RCC 7860 (cell line): ENCODE results near the gene KCNH3.

Experiments used
- DNase-seq: peaks from one replicate; pipeline ENCODE4 v3.0.0-alpha.2; 2015; ENCODE audit warnings: low spot score
- FAIRE-seq: peaks from 2 replicates; lab custom pipeline; 2012; peaks lifted over from hg19 to GRCh38; lab: Jason Lieb, UNC

Gene KCNH3

DNA sequence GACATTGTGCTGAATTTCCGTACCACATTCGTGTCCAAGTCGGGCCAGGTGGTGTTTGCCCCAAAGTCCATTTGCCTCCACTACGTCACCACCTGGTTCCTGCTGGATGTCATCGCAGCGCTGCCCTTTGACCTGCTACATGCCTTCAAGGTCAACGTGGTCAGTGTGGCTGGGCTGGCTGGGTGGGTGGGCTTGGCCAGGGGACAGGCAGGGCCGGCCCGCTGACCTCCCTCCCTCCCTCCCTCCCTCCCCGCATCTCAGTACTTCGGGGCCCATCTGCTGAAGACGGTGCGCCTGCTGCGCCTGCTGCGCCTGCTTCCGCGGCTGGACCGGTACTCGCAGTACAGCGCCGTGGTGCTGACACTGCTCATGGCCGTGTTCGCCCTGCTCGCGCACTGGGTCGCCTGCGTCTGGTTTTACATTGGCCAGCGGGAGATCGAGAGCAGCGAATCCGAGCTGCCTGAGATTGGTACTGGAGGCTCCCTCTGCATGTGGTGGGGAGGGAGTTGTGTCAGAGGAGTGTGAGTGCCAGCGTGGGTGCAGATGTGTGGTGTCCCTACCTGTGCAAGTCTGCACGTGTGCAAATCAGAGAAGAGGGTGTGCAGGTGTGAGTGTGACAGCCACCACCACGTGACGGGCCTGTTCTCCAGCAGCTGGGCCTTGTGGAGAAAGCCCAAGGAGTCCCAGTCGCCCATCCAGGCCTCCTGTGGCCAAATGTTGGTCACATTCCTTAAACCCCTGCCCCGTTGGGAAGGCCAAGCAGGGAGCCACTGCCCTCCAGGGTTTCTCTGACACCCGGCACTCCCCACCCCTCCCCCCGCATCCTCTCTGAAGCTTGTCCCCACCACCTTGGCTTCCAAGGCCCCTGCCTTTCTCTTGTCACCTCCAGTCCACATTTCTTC, 5.3 kb downstream of the KCNH3 start:
- FAIRE-seq (no peak), DNase-seq (no peak)

DNA sequence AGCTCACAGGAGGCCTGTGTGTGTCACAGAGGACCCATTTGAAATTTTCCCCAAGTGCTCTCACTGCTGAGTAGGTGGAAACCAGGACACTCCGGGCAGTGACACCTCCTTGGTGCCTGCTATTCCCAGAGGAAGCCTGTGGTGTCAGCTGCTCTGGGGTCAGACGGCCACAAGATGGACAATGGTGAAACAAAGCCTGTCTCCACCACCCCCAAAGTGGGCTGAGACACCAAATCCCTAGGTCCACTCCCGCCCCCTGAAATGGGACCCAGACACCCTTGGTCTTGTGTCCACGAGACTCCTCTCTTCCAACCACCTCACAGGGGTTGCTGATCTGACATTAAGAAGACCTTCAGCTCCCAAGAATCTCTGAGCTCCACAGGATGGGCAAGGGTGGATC, 7.0 kb downstream of the KCNH3 start:
- no peak for DNase-seq
- no peak for FAIRE-seq

DNA sequence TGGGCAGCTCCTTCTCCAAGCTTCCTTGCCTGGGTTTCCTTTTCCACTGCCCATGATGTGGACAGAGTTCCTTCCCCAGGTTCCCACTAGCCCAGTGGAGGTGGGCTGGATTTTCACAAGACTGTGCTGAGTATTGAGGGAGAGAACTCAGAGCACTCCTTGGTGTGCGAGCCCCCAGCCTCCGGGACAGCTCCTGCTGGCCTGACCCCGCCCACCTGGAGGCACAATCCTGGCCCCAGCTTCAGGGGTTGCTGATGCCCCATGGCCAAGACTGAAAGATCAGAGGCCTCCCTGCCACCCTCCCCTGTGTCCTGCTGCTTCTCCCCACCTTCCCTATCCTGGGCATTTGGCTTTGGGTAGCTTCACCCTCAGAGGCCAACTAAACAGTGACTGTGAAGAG, 7.7 kb downstream of the KCNH3 start:
- no peak for DNase-seq
- FAIRE-seq, result no peak

DNA sequence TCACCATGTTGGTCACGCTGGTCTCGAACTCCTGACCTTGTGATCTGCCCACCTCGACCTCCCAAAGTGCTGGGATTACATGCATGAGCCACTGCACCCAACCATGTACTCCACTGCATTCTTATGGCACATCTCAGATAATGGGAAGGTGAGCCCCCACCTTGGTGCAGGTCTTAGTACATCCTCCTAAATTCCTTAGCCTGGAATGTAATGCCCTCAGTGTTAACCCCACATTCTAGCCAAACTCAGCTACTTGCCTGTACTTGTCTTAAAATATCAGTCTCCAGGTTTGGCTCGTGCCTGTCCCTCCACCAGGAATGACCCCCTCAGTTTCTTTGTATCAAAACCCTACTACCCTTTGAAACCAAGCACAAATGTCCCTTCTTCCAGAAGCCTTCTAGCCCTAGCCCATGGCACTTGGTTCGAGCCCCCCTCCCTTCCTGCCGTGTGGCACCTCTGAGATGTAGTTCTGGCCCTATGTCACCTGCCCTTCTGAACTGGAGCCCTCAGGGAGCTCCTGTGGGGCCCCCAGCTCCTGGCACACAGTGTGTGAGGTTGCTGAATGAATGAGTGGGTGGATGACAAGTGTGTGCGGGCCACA, 8.4 kb downstream of the KCNH3 start:
- FAIRE-seq, result no peak
- DNase-seq, result no peak

DNA sequence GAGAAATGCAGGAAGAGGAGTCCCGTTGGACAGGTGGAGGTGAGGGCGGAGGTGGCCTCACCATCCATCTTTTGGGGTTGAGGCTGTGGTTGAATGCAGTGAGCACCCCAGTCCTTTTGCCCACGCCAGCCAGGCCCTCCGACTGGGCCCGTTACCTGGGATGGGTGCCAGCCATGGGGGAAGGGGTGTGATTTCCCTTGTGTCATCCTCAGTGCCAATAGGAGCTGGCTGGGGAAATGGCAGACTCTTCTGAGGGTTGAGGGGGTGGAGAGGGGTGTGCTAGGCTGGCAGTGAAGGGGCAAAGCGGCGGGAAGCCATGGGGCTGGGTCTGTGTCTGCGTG, 9.6 kb downstream of the KCNH3 start:
- FAIRE-seq (no peak), DNase-seq (no peak)

DNA sequence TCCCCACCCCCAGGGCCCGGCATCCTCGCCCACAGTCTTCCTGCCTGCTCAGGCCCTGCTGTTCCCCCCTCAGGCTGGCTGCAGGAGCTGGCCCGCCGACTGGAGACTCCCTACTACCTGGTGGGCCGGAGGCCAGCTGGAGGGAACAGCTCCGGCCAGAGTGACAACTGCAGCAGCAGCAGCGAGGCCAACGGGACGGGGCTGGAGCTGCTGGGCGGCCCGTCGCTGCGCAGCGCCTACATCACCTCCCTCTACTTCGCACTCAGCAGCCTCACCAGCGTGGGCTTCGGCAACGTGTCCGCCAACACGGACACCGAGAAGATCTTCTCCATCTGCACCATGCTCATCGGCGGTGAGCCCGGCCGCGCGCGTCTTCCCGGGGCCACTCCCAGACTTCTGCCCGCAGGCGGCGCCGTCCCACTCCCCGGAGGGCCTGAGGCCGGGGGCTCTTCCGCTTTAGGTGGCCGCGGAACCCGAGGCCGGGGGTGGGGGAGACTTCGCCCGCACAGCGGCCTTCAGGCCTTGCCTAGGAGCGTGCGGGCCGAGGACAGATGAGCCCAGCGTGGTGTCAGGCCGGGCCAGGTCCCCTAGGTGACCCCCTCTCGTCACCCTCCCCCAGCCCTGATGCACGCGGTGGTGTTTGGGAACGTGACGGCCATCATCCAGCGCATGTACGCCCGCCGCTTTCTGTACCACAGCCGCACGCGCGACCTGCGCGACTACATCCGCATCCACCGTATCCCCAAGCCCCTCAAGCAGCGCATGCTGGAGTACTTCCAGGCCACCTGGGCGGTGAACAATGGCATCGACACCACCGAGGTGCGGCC, 10.2 kb downstream of the KCNH3 start:
- FAIRE-seq (no peak), DNase-seq (no peak)

DNA sequence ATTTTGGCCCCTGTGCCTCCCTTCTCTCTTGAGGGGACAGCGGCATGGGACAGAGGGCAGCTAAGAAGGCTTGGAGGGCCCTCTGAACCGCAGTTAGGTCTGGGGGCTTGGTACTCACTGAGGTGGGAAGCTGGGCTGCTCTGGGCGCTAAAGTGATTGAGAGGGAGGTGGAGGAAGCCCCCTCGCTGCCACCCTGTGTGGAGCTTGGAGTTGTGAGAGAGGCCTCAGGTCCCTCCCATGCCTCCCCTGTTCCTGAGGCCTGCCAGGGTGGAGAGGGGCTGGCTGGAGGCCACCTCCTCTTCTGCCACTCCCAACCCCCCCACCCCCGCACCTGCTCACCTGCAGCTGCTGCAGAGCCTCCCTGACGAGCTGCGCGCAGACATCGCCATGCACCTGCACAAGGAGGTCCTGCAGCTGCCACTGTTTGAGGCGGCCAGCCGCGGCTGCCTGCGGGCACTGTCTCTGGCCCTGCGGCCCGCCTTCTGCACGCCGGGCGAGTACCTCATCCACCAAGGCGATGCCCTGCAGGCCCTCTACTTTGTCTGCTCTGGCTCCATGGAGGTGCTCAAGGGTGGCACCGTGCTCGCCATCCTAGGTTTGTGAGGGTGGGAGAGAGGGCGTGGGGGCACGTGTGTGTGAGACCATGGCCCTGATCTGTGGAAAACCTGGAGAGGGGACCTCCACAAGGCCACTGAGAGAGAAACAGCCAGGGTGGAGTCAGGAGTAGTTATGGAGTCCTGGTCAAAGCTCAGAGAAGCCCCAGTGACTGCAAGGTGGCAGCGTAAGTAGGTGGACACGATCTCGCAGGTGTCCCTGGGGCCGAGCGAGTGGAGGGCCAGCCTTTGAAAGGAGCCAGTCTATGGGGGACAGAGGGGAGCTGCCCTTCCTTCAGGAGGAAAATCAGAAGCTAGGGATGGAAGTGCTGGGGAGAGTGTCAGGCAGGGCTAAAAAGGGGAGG, 11.2 kb downstream of the KCNH3 start:
- FAIRE-seq (no peak), DNase-seq (no peak)

DNA sequence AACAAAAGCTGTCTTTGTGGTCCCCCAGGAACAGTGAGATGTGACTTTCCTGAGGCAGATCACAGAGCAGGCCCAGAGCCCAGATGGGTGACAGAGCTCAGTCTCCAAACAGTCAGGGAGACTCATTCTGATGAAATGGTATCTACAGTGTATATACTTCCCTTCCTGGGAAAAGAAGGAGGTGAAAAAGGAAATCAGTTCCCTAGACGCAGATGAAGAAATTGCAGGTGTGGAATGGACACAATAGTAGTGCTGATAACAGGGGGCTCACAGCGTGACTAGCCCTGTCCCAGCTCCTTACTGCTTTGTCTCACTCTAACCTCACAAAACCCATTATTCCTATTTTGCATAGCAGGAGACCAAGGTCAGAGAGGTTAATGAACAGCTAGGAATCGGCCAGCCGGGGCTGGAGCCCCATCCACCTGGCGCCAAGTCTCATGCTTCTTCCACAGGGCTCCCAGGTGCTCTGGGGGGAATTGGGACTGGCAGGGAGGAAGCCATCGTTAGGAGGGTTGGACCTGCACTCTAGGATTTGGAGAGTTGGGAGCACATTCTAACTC, 11.9 kb downstream of the KCNH3 start:
- no peak for FAIRE-seq
- DNase-seq, result no peak

DNA sequence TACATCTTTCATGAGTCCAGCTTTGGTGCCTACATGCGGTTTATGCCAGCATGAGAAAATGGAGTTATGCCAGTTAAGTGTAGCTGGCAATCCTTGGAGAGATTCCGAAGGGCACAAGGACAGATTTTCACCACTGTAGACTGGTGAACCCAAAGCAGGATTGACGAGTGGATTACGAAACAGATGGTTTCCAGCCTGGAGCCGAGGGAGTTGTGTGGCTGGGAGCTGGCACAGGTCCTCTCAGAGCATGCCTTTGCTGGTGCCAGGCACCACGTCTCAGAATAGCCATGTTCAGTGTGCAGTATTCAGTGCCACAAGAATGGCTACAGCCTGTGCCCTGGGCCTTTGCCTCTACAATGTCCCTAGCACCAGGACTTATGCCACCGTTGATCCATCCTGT, 13.2 kb downstream of the KCNH3 start:
- no peak for DNase-seq
- no peak for FAIRE-seq

DNA sequence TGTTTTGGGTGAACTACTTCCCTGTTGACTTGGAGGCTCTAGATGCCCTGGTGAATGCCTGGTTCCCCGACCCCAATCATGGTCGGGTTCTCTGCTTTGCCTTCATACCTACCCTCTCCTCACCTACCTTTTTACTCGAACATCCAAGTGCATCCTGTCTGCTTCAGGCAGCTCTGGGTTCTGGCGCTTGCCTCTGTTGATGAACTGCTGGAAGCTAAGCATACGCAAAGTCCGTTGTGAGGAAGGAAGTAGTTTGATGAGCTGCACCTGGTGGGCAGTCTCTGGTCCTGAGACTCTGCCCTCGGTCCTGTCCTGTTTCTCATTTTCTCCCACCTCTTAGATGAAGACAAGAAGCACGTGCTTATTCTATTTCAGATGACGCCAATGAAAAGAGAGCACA, 13.6 kb downstream of the KCNH3 start:
- FAIRE-seq (no peak), DNase-seq (no peak)

DNA sequence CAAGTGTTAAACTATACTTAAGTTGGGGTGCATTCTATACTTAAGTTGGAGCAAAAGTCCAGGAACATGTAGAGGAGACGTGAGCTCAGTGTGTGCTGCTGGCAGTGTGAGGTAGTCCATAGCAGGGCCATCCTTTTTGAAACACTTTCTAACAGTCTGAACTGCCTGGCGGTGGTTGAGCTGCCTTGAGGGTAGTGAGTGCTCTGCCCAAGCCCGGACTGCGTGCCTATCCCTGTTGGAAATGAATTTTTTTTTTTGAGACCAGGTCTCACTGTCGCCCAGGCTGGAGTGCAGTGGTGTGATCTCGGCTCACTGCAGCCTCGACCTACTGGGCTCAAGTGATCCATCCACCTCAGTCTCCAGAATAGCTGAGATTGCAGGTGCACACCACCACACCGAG, 14.1 kb downstream of the KCNH3 start:
- FAIRE-seq, result no peak
- no peak for DNase-seq

DNA sequence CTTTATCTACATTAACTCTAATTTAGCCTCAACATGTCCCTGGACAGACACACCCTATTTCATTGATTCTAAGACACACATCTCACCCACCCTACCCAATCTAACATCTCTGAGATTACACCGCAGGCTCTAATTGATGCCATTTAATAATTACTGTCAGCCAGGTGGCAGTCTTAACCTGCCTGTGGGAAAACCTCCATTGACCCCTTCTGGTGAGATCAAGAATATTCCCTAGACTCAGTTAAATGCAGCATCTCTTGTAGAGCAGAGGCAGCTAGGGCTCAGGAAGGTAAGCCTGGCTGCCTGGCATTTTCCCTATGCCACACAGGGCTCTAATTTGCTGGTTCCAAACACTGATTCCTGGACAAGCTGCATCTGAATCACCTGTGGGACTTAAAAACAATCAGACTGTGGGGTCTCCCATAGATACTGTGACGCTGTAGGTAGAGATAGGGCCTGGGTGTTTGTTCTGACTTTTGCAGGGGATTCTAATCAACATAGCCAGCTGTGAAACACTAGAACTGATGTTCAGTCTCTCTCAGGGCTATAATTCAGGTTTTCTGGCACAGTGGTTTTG, 14.8 kb downstream of the KCNH3 start:
- DNase-seq (peak; percentile 21), FAIRE-seq (no peak)

DNA sequence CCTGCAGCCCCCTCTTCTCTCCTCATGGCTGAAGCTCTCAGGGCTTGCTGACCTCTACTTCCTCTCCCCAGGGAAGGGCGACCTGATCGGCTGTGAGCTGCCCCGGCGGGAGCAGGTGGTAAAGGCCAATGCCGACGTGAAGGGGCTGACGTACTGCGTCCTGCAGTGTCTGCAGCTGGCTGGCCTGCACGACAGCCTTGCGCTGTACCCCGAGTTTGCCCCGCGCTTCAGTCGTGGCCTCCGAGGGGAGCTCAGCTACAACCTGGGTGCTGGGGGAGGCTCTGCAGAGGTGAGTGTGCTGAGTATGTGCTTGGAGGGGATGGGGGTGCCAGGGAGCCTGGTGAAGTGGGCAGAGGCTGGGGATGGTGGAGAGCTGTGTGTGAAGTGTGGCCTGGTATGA, 15.4 kb downstream of the KCNH3 start:
- no peak for DNase-seq
- FAIRE-seq, result no peak

DNA sequence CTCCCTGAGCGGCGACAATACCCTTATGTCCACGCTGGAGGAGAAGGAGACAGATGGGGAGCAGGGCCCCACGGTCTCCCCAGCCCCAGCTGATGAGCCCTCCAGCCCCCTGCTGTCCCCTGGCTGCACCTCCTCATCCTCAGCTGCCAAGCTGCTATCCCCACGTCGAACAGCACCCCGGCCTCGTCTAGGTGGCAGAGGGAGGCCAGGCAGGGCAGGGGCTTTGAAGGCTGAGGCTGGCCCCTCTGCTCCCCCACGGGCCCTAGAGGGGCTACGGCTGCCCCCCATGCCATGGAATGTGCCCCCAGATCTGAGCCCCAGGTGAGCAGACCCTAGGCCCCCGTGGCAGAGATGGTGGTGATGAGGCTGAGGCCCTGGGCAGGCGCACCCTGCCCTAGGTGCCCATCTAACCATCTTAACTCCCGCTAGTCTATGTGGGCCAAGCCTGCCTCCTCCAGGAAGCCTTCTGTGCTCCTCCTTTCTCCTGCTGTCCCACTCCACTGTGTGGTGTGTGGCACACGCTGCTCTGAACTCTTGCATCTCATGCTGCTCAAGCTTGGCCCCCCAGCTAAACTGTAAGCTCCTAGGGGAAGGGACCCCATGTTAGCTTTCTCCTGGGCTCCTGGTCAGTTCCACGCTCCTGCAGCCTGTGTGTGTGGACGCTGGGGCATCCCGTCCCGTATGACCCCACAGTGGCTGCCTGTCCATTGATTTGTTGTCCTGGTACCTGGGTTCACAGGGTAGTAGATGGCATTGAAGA, 17.0 kb downstream of the KCNH3 start:
- no peak for FAIRE-seq

DNA sequence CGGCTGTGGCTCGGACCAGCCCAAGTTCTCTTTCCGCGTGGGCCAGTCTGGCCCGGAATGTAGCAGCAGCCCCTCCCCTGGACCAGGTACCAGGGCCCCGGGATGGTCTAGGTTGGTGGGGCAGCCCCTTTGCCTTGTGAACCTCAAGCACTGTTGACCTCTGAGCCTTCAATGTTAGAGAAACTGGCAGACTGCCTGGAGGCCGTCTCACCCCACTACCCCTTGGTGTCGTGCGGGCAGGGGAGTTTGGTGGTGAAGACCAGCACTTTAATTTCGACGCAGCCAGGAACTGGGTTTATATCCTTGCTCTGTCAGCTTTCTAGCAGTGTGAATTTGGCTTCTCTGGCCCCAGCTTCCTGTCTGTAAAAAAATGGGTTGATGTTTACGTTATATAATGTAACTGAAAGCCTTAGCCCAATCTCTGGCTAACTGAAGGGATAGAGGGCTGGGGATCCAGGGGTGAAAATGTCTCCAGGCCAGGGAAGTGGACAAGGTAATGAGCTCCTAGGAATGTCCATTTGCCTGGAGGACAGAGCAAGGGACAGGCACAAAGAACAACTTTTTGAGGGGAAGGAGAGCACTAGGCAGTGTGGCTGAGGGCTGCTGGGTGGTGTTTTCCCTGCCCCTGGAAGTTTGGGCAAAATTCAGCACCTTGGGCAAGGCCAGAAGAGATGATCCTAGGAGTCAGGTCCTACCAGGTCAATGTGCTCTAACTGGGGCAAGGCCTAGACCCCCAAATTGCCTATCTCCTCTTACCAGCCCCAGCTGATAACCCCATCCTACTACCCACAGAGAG, 17.8 kb downstream of the KCNH3 start:
- DNase-seq, result no peak
- FAIRE-seq, result no peak

More for the DNA sequence above, 17.0 kb downstream of the KCNH3 start:
- DNase-seq, result no peak

DNA sequence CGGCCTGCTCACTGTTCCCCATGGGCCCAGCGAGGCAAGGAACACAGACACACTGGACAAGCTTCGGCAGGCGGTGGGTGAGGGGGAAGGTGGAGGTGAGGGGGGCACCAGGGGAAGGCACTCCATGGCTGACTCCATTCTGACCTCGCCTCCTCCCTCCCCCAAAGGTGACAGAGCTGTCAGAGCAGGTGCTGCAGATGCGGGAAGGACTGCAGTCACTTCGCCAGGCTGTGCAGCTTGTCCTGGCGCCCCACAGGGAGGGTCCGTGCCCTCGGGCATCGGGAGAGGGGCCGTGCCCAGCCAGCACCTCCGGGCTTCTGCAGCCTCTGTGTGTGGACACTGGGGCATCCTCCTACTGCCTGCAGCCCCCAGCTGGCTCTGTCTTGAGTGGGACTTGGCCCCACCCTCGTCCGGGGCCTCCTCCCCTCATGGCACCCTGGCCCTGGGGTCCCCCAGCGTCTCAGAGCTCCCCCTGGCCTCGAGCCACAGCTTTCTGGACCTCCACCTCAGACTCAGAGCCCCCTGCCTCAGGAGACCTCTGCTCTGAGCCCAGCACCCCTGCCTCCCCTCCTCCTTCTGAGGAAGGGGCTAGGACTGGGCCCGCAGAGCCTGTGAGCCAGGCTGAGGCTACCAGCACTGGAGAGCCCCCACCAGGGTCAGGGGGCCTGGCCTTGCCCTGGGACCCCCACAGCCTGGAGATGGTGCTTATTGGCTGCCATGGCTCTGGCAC, 18.5 kb downstream of the KCNH3 start:
- DNase-seq (no peak), FAIRE-seq (no peak)

DNA sequence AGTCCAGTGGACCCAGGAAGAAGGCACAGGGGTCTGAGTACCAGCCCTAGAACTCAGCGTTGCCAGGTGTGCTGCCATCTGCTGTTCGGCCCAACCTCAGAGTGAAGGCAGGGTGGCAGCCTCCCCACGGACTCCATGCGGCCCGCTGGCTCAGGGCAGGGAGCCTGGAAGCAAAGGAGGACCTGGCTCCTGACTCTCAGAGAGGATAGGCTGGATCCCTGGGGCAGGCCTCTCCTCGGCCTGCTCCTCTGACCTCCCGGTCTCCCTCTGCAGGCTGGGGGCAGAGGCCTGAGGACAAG, 19.0 kb downstream of the KCNH3 start:
- FAIRE-seq (no peak), DNase-seq (peak; percentile 16)

DNA sequence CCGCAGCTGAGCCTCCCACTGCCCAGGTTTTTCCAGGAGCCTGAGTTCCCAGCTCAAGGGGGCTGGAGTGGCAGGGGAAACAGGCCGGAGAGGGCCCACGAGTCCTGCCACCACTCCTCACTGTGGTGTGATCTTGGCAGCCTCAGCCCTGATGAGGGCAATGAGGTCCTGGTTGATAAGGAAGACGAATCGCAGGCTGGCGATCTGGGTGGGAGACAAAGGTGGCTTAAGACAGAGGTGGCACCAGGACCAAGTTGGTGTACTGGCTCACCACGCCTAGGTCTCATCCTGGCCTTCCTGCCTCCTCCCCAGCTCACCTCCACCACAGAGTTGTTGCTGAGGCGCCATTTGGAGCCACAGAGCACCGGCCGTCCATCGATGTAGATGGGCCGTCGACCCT, 19.7 kb downstream of the KCNH3 start:
- no peak for FAIRE-seq
- DNase-seq, result no peak
